Dermis blood vessel endothelial cell (primary cell): ENCODE measurements around the gene CEP44. TPM values are rescaled to one million over a fixed set of nuclear protein-coding genes. Genes with fewer than 3 reads are reported as not detected.
"Not testable (repeated sequence)": the region's sequence is repeated elsewhere in the genome, so short reads cannot be mapped to it uniquely, and the experiment has no call there.

Experiments used
- DNase-seq: peaks from one replicate; pipeline ENCODE4 v3.0.0; 2010
- total RNA-seq: library from RNA; depleted of rRNA; stranded (reverse); fragments of >200 nt; gene quantifications from 2 replicates; pipeline ENCODE4 v1.2.3, GENCODE V29; 2014

Gene CEP44
- total RNA-seq, 1 donor from 2014 or later, result 12.4 TPM

DNA sequence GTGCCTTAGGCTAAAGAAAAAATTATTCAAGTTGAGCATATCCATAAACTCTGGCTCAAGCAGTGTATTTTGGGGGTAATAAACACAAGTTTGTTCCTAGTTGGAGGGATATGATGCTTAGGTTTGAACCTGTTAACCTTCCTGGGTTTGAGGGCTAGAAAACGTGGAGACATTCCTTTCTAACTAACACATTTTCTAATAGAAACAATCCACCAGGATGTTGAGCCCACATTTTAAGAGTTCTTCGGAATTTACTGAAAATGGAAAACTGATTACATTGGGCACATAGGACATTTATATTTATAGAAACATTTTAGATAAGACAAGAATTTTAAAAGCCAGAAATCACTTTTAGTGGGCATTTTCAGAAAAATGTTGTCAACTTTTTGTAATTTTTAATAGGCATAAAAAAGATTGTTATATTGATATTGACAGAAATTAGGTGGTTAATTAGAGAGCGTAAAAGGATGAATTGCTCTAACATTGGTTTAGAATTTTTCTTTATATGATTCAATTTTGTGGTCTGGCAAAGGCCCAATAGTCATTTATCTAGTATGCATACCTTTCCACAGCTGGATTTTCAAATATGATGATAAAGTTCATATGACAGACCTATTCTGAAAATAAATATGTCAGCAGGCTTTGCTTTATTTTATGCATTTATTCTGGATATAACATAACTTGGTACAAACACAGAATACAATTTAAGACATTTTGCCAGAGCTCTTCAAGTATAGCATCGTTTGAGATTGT lies 49.2 kb downstream of the CEP44 start:
- DNase-seq, result no peak

DNA sequence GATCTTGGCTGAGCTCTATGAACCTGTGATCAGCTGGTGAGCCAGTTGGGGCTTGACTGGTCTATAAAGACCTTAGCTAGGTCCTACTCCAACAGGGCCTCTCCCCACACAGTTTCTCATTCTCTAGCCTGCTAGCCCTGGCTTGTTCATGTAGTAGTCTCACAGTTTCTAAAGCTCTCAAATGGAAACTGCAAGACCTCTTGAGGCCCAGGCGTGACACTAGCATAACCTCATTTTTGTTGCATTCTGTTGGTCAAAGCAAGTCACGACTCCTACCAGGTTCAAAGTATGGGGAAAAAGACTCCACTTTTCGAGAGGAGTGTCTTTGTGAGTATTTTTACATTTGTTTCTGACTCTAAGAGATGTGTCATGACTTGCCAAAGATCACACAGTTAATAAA lies 50.9 kb downstream of the CEP44 start:
- DNase-seq, result no peak

DNA sequence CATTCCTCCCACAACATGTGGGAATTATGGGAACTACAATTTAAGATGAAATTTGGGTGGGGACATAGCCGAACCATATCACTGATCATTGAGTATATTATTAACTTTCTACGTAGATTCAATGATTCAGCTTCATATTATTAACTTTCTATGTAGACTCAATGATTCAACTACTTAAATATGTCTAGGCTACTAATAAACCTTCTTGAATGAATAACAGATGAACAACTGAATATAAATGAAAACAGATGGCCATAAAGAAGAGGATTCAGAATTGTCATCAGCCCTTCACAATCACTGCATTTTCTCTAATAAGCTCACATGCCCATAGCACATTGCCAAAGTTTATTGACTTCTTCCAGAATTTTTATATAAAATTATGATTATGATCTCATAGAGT lies 57.0 kb downstream of the CEP44 start:
- no peak for DNase-seq

DNA sequence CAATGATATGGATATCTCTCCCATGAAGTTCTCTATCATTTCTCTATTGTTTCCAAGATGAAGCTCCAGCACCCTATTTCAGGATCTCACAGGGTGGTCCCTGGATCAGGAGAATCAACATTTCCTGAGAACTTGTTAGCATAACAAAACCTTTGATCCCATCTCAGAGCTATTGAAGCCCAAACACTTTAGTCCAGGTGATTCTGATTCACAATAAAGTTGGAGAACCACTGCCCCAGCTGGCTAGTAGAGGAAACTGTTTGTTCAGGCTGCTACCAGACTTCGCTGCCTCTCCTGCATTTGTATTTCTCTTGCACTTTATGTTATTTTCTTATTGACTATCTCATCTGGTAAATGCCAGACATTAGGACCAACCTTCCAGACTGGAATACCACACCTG lies 65.4 kb downstream of the CEP44 start:
- no peak for DNase-seq

DNA sequence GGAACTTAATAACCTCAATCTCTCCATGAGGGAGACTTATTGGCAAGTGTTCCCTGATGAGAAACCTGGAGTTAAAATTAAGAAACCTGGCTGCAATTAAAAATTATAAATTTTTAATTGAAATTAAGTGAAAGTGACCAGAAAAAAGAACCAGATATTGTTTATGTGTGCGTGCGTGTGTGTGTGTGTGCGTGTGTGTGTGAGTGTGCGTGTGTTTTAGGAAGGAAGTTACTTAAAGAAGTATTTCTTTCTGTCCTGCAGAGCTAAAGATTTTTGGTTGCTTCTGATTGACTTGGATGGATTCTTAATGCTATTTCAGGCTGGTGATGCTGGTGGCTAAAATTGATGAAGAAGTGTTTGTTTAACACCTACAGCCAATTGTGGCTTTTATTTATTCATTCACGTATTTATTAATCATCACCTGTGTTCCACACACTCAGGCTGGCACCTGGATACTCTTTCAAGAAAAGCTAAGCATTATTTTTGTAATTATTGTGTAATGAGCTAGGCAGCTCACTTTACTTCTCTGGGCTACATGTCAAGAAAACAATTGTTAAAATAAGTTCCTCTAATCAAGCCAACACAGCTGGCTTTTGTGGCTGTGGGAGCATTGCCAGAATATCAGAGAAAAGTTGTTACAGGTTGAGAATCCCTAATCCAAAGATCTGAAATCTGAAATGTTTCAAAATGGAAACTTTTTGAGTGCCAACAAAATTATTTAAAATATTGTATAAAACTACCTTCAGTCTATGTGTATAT lies 68.5 kb downstream of the CEP44 start:
- DNase-seq, result no peak

DNA sequence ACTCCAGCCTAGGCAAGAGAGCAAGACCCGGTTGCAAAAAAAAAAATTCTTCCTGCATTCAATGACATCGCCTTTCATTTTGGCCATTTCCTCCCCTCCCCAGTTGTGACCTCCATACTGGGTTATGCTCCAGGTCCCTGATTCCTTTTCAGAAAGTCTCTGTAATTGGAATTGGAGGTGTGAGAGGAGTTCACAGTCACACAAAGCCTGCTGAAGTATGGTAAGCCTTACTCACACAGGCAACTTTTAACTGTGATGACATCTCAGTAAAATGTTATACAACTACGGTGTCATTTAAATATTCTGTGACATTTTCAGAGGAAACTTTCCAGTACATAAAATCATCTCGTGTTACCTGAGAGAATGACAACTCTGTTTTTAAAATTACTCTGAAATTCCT lies 73.6 kb downstream of the CEP44 start:
- DNase-seq, result no peak

DNA sequence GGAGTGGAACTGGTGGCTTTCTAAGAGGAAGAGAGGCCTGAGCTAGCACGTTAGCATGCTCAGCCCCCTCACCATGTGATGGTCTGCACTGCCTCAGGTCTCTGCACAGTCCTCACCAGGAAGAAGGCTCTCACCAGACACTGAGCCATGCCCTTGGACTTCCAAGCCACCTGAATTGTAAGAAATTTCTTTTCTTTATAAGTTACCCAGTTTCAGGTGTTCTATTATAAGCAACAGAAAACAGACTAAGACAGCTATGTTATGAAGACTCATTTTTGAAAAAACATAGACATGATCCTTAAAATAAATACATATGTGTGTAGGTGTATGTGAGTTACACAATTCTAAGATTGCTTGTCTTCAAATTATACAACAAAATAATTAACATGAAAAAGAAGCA lies 74.7 kb downstream of the CEP44 start:
- DNase-seq, result no peak

DNA sequence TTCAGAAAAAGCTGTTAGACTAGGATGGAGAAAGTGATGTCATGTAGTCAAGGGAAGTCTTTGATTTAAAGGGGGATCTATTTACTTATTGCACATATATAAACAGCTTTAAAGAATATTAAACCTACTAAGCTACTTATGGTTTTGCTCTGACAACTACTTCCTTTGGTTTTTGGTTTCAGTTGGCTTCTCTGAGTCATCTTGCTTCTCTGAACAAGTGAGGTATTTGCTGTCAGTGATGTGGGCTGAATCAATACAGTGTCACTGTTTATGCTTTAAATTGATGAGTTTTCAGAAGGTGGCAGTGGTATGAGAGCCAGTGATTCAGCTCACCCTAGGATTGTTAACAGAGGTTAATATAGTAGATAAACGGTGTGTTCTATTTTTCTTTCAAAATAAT lies 75.1 kb downstream of the CEP44 start:
- no peak for DNase-seq

DNA sequence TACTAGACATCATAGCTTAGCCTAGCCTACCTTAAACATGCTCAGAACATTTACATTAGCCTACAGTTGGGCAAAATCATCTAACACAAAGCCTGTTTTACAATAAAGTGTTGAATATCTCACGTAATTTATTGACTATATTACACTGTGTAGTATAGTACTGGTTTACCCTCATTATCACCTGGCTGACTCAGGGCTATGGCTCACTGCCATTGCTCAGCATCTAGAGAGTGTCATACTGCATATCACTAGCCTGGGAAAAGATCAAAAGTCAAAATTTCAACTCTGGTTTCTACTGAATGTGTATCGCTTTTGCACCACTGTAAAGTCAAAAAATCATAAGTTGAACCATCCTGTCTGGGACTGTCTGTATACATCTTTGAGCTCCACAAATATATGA lies 78.6 kb downstream of the CEP44 start:
- no peak for DNase-seq

DNA sequence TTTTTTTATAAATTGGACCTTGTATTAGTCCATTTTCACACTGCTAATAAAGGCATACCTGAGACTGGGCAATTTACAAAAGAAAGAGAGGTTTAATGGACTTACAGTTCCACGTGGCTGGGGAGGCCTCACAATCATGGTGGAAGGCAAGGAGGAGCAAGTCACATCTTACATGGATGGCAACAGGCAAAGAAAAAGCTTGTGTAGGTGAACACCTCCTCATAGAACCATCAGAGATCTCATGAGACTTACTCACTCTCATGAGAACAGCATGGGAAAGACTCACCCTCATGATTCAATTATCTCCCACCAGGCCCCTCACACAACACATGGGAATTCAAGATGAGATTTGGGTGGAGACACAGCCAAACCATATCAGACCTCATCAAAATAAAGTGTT lies 80.1 kb downstream of the CEP44 start:
- not testable (repeated sequence) for DNase-seq

DNA sequence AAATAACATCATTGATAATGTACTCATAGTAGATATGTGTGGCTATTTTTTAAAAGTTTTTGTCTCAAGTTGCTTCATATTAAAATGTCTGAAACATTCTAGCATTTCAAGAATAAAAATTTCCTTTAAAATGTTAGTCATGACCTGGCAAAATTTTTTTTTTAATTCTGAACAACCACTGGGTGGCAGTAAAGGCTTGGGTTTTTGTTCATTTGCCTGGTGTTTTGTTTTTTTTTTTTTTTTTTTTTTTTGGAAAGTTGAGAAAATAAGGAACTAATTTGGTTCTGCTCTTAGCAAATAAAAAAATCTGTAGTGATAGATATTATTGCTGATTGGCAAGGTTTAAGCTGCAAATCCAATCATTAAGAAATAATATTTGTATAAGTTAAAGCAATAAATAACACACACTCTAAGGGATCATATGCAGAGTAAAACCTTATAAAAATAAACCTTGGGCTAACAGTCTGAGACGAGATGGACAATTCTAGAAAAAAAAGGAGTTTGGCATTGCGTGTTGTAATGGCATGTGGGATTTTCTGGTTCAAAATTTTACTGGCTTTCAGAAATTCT lies 81.4 kb downstream of the CEP44 start:
- DNase-seq, result peak; percentile 45

DNA sequence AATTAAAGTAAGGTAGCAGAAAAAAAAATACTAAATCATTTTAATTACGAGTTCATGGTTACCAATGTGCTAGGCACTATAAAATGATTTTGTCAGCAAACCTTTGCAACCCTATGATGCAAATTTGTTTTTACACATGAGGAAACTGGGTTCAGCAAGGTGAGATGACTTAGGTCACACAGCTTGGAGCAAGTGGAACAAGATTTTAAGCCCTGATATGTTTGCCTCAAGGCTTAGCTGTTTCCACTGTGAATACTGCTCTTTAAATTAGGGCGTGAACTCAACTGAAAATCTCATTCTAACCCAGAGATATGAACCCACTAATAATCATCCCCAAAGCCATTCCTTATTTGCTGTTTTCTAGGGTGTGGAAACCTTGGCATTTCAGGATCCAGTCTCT lies 86.3 kb downstream of the CEP44 start:
- DNase-seq, result no peak

DNA sequence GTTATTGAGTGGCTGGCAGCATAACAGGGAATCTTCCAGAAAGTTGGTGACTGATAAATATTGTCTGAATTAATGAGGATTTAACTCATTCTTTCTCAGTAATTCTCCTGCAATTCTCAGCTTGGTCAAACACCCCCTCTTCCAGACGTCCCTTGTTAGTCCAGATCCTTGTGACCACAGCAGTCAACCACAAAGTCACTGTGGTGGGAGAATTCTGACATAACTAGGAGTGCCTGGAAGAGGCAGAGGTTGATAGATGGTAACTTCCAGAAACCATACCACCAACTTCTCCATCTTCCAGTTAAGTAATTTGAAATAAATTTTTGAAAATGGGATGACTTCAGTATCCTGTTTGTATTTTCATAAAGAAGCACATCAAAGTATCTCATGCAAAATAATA lies 90.1 kb downstream of the CEP44 start:
- no peak for DNase-seq

DNA sequence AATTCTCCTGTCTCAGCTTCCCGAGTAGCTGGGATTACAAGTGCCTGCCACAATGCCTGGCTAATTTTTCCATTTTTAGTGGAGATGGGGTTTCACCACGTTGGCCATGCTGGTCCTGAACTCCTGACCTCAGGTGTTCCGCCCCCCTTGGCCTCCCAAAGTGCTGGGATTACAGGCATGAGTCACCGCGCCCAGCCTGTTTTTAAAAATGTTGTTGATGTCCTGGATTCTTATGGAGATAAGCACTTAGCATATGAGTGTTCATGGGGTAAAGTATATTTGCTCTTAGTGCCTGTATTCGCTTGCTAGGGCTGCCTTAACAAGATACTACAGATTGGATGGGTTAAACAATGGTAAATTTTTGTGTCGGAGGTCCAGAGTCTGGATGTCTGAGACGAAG lies 91.7 kb downstream of the CEP44 start:
- DNase-seq, result no peak

DNA sequence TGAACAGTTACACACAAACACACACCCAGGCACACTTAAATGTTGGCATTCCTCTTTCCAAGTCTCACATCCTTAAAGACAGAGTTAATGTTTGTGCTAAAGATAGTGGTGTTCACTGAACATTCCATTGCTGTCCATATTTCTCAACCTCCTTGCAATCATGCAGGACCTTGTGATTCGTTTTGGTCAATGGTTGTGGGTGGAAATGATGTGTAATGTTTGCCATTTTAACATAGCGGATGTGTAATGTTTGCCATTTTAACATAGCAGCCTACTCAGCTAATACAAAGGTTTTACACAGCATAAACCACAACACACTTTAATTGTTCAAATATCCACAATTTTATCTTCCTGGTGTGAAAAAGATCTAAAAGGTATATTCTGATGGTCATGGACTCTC lies 93.9 kb downstream of the CEP44 start:
- DNase-seq, result no peak

DNA sequence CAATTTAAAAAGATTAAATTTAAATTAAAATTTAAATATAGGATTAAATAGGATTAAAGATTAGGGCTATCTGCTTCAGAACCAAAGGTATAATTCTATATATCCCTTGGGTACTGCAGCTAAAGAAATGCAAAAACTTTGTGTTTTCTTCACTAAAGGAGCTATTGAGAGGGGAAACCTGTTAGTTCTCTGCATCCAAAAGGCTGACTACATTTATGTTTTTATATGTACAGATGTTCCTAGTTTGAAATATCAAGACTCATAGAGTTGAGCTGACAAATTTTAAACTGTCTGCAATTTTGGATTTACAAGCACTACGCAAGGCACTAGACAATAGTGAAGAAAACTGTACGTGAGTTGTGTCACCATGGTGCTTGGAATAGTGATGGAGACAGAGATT lies 95.2 kb downstream of the CEP44 start:
- no peak for DNase-seq

DNA sequence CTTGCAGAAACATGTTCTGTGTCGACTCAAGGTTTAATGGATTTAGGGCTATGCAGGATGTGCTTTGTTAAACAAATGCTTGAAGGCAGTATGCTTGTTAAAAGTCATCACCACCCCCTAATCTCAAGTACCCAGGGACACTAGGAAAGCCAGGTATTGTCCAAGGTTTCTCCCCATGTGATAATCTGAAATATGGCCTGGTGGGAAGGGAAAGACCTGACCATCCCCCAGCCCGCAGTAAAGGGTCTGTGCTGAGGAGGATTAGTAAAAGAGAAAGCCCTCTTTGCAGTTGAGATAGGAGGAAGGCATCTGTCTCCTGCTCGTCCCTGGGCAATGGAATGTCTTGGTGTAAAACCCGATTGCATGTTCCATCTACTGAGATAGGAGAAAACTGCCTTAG lies 96.5 kb downstream of the CEP44 start:
- not testable (repeated sequence) for DNase-seq

DNA sequence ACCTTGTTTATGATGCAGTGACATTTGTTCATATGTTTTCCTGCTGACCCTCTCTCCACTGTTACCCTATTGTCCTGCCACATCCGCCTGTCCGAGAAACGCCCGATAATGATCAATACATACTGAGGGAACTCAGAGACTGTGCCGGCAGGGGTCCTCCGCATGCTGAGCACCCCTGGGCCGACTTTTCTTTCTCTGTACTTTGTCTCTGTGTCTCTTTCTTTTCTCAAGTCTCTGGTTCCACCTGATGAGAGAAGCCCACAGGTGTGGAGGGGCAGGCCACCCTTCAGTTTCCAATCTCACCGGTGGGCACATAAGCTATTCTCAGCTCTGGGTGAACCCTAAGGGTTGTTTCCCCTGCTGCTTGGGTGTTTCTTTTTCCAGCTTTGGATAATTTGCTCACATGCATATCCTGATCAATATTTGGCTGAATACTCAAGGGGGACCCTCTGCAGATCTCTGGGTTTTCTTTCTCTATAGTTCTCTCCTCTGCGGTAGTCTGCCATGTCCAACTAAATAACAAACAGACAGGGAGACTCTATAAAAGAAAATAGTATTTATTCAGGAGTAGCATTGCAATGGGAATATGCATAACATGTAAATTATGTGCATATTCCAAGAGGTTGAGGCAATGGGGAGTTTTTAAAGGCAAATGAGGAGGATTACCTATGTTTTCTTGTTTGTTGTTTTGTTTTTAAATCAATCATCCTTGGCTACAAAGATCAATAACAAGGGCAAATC lies 97.2 kb downstream of the CEP44 start:
- no peak for DNase-seq

DNA sequence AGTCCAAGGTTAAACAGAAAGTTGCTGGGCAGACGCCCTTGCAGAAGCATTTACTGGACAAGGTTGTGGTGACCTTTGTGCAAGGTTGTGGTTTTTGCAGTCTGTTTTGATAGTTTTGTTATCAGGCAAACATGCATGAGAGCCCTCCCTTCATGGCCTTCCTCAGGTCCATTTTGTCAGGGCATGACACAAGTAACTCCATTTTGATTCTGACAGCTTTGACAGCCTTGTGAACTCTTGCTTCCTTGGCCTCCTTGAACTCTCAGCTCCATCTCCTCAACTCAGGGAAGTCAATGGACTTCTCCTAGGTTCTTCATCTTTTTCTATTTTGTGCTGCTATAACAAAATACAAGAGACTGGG lies 97.7 kb downstream of the CEP44 start:
- DNase-seq, result no peak
